Cardiac fibroblast (primary cell): ENCODE results near the gene OLFML1.

Source experiments
- DNase-seq, 2 donors: peaks; one replicate each; pipeline versions ENCODE4 v3.0.0 to v3.0.0-alpha.2; 2010; ENCODE audit warnings: low read depth in 2 of 2
- H3K4me3 ChIP-seq, 2 donors: replicated peaks in 1 of 2; 1 replicate in 1 of 2; 2 replicates in 1 of 2; pipeline ENCODE4 v1.5.1; 2011; ENCODE audit warnings: low read depth in 2 of 2, low read length in 2 of 2, mild to moderate bottlenecking in 2 of 2, moderate library complexity in 1 of 2
- TF ChIP-seq, protein P1 (sequence below): IDR thresholded peaks from one replicate; pipeline ENCODE4 v1.5.1; 2011; ENCODE audit warnings: low read depth, mild to moderate bottlenecking, low read length, inconsistent platforms

OLFML1 gene

GRCh38 chr11:7530013-7530640 is 44.8 kb downstream of the OLFML1 start:
- DNase-seq, result no peak
- TF ChIP-seq, protein P1, sequence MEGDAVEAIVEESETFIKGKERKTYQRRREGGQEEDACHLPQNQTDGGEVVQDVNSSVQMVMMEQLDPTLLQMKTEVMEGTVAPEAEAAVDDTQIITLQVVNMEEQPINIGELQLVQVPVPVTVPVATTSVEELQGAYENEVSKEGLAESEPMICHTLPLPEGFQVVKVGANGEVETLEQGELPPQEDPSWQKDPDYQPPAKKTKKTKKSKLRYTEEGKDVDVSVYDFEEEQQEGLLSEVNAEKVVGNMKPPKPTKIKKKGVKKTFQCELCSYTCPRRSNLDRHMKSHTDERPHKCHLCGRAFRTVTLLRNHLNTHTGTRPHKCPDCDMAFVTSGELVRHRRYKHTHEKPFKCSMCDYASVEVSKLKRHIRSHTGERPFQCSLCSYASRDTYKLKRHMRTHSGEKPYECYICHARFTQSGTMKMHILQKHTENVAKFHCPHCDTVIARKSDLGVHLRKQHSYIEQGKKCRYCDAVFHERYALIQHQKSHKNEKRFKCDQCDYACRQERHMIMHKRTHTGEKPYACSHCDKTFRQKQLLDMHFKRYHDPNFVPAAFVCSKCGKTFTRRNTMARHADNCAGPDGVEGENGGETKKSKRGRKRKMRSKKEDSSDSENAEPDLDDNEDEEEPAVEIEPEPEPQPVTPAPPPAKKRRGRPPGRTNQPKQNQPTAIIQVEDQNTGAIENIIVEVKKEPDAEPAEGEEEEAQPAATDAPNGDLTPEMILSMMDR, result no peak

DNA sequence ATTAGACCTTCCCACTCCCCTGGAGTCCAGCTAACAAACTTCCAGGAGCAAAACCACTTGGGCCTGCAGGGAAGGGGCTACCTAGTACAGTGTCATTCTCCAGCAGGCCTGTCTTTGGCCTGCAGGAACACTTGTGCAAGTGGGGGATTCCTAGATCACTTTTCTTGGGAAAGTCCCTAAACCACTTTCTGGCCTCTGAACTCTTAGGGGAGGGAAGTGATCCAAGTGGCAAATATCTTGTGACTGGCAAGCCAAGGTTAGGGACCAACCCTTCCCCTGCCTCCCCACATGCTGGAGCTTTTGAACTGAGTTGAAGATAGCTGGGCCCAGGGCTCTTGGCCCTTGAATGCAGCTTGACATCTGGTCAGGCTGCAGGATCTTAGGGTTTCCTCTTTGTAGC is 45.7 kb downstream of the OLFML1 start:
- no peak overlapping the region for H3K4me3 ChIP-seq
- TF ChIP-seq, protein P1, result no peak
- DNase-seq, result no peak

More at GRCh38 chr11:7530013-7530640, 44.8 kb downstream of the OLFML1 start:
- no peak overlapping the region for H3K4me3 ChIP-seq

GRCh38 chr11:7532405-7533145 is 47.3 kb downstream of the OLFML1 start:
- TF ChIP-seq, protein P1, result no peak
- no peak overlapping the region for H3K4me3 ChIP-seq
- DNase-seq, result no peak

DNA sequence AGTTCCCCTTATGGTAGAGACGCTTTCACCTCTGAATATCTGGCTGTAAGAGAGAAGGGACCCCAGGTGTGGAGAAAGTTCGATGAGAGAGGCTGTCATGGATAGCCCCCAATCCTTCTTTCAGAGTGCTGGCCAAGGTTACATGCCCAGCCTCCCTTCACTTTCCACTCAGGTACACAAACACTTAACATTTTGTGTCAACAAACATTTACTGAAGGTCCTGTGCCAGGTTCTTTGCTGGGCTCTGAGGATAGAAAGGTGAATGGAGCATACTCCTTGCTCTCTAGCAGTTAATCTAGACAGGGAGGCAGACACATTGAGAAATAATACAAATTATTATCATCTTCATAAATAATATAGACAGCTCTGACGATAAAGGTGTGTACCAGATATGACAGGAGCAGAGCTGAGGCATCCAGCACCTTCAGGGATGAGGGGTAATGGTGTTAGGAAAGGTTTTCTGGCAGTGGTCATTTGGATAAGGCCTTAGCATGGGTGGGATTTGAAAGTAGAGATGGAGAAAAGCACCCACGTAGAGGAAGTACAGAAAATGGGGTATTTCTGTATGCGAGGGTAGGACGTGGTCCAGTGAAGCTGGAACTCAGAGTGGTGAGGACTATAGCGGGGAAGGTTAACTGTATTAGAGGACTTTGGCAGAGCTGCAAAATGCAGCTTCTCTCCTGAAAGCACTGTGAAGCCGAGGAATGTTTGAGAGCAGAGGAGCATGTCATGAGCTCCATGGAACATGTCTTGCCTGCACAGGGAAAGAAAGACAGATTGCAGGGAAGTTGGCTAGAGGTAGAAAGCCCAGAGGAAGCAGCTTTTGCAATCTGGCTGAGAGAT is 48.1 kb downstream of the OLFML1 start:
- TF ChIP-seq, protein P1, result no peak
- no peak for DNase-seq
- no peak overlapping the region for H3K4me3 ChIP-seq

- DNase-seq, result no peak
- no peak overlapping the region for H3K4me3 ChIP-seq
- TF ChIP-seq, protein P1, result no peak
Observed at GRCh38 chr11:7534042-7534378, 48.7 kb downstream of the OLFML1 start.

DNA sequence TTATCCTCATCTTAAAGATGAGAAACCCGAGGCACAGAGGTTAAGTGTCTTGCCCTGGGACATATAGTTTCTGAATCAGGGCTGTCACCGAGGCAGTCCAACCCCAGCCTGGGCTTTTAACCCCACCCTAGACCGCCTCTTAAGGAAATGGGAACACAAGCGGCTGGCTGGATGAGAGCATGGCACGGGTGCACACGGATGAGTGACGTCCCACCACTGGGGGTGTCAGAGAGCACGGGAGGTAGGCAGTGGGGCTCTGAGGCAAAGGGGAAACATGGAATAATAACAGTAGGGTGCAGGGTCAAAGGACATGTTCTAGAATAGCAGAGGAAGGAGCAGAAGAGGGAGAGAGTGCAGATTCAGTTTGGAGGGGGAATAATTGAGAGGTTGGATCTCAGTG is 50.8 kb downstream of the OLFML1 start:
- no peak for DNase-seq
- no peak overlapping the region for H3K4me3 ChIP-seq
- TF ChIP-seq, protein P1, result peak; percentile 2
